CD14-positive monocyte (primary cell): Measurements from ENCODE around the gene CPNE4. TPM values are rescaled to one million over a fixed set of nuclear protein-coding genes. Genes with fewer than 3 reads are reported as not detected.

Source experiments
- DNase-seq, 3 donors: peaks; one replicate each; pipeline ENCODE4 v3.0.0-alpha.2; 2011 to 2022
- H2AFZ ChIP-seq: 2 replicates; pipeline ENCODE4 v1.6.0; 2012; ENCODE audit warnings: mild to moderate bottlenecking, low read depth, low read length, inconsistent platforms; ENCODE audit not compliant: insufficient read depth, poor library complexity, severe bottlenecking
- H3K27ac ChIP-seq, 2 donors: 1 replicate in 1 of 2; 2 replicates in 1 of 2; pipeline ENCODE4 v1.5.1; 2012 to 2013; ENCODE audit warnings: low read length in 2 of 2, control low read depth in 1 of 2, inconsistent platforms in 1 of 2, low read depth in 1 of 2, mild to moderate bottlenecking in 1 of 2
- H3K27me3 ChIP-seq, 2 donors: one replicate each; pipeline versions ENCODE4 v1.6.0 to v1.6.1; 2011 to 2013; ENCODE audit warnings: low read length in 2 of 2; ENCODE audit not compliant: control insufficient read depth in 2 of 2, insufficient read depth in 2 of 2
- H3K36me3 ChIP-seq, 2 donors: replicated peaks in 1 of 2; 1 replicate in 1 of 2; 2 replicates in 1 of 2; pipeline versions ENCODE4 v1.5.1 to v1.6.1; 2012 to 2013; ENCODE audit warnings: low read length in 2 of 2, control low read depth in 1 of 2, inconsistent platforms in 1 of 2, mild to moderate bottlenecking in 1 of 2; ENCODE audit not compliant: insufficient read depth in 2 of 2, control insufficient read depth in 1 of 2
- H3K4me1 ChIP-seq, 2 donors: 1 replicate in 1 of 2; 2 replicates in 1 of 2; pipeline versions ENCODE4 v1.5.1 to v1.6.1; 2012 to 2013; ENCODE audit warnings: low read length in 2 of 2, control low read depth in 1 of 2, inconsistent platforms in 1 of 2, mild to moderate bottlenecking in 1 of 2, moderate library complexity in 1 of 2; ENCODE audit not compliant: insufficient read depth in 2 of 2, control insufficient read depth in 1 of 2
- H3K4me2 ChIP-seq: replicated peaks from 2 replicates; pipeline ENCODE3; 2012; ENCODE audit warnings: low read length, moderate library complexity, mild to moderate bottlenecking; ENCODE audit not compliant: poor library complexity, severe bottlenecking; ENCODE audit errors: extremely low read depth
- H3K4me3 ChIP-seq, 3 experiments: fragments of 200-600 bp in 1 of 3; sonication (generic) in 1 of 3; replicated peaks in 1 of 3; 1 replicate in 2 of 3; 2 replicates in 1 of 3; pipeline ENCODE4 v1.5.1; 2011 to 2013; ENCODE audit warnings: low read length in 3 of 3, mild to moderate bottlenecking in 3 of 3, control low read depth in 2 of 3, low read depth in 2 of 3, inconsistent platforms in 1 of 3, moderate library complexity in 1 of 3
- H3K79me2 ChIP-seq: 2 replicates; pipeline ENCODE4 v1.6.0; 2012; ENCODE audit warnings: mild to moderate bottlenecking, control low read depth, inconsistent platforms, low read length, moderate library complexity; ENCODE audit not compliant: insufficient read depth
- H3K9ac ChIP-seq: 2 replicates; pipeline ENCODE4 v1.6.0; 2017; ENCODE audit warnings: low read length, mild to moderate bottlenecking; ENCODE audit not compliant: insufficient read depth, poor library complexity, severe bottlenecking
- H3K9me3 ChIP-seq, 2 donors: replicated peaks in 1 of 2; 1 replicate in 1 of 2; 2 replicates in 1 of 2; pipeline versions ENCODE4 v1.5.1 to v1.6.1; 2012 to 2013; ENCODE audit warnings: low read length in 2 of 2, control low read depth in 1 of 2; ENCODE audit not compliant: control insufficient read depth in 1 of 2, insufficient read depth in 1 of 2
- H4K20me1 ChIP-seq: 2 replicates; pipeline ENCODE4 v1.6.0; 2012; ENCODE audit warnings: mild to moderate bottlenecking, low read length, control low read depth, moderate library complexity; ENCODE audit not compliant: insufficient read depth
- H3K27ac Mint-ChIP-seq, 7 donors: one replicate each; pipeline ENCODE4 v1.8.0; 2020; ENCODE audit warnings: mild to moderate bottlenecking in 7 of 7, mixed read lengths in 7 of 7, moderate library complexity in 6 of 7, inconsistent platforms in 2 of 7
- H3K27me3 Mint-ChIP-seq, 3 donors: one replicate each; pipeline ENCODE4 v1.8.0; 2021 to 2022; ENCODE audit warnings: low read depth in 3 of 3, mild to moderate bottlenecking in 3 of 3, mixed read lengths in 3 of 3, moderate library complexity in 3 of 3, inconsistent platforms in 1 of 3
- H3K36me3 Mint-ChIP-seq, 2 donors: one replicate each; pipeline ENCODE4 v1.8.0; 2020; ENCODE audit warnings: mixed read lengths in 2 of 2, inconsistent platforms in 1 of 2, mild to moderate bottlenecking in 1 of 2
- H3K4me1 Mint-ChIP-seq: one replicate; pipeline ENCODE4 v1.8.0; 2020; ENCODE audit warnings: mild to moderate bottlenecking, mixed read lengths
- H3K4me3 Mint-ChIP-seq, 2 donors: one replicate each; pipeline ENCODE4 v1.8.0; 2020; ENCODE audit warnings: mild to moderate bottlenecking in 2 of 2, mixed read lengths in 2 of 2, moderate library complexity in 1 of 2
- H3K9me3 Mint-ChIP-seq, 7 donors: one replicate each; pipeline ENCODE4 v1.8.0; 2020 to 2022; ENCODE audit warnings: mixed read lengths in 7 of 7, mild to moderate bottlenecking in 6 of 7, moderate library complexity in 6 of 7, inconsistent platforms in 2 of 7
- CTCF ChIP-seq: fragments of 200-600 bp; IDR thresholded peaks from one replicate; pipeline ENCODE4 v1.8.0; 2022; ENCODE audit warnings: antibody characterized with exemption, mild to moderate bottlenecking
- WGBS: methylation state at CpG from one replicate; pipeline ENCODE4 v1.1.5; 2013; ENCODE audit warnings: missing lambda C conversion rate; ENCODE audit not compliant: insufficient coverage; 5-methylcytosine and 5-hydroxymethylcytosine counted together
- intact Hi-C, 2 donors: fragments of 100-400 bp; cut with micrococcal nuclease; formaldehyde crosslinking; loops; one replicate each; pipeline versions ENCODE4 v1.15.0 to v1.15.1; 2023
- polyA plus RNA-seq, 3 donors: library from polyadenylated mRNA; depleted of rRNA in 1 of 3; unstranded in 2 of 3; stranded (reverse) in 1 of 3; fragments of 300-500 nt in 2 of 3; fragments of >200 nt in 1 of 3; fragmentation: Illumina TruSeq in 2 of 3; gene quantifications; 1 replicate in 2 of 3; 2 replicates in 1 of 3; pipeline ENCODE4 v1.2.3, GENCODE V29; 2012 to 2021

The CPNE4 gene
- polyA plus RNA-seq, 3 donors, result not detected

- Mint-ChIP-seq H3K9me3 (no peaks in the 10 kb centered on the region), H3K36me3 (no peaks in the 10 kb centered on the region)
These were observed 133.9 kb downstream of the CPNE4 start for GRCh38 chr3:131900891-131901290.

GRCh38 chr3:131899021-131899420 is 135.8 kb downstream of the CPNE4 start:
- Mint-ChIP-seq H3K9me3 (no peaks in the 10 kb centered on the region), H3K36me3 (no peaks in the 10 kb centered on the region), H3K4me1 (no peaks in the 10 kb centered on the region), H3K27ac (no peak overlapping the region), H3K4me3 (no peak overlapping the region), H3K27me3 (peaks cover 0 to 10% (median 4%) of the 10 kb centered on the region in 3 donors)
- WGBS, result 41% methylated on average over 3 of the region's 5 CpGs
- no peaks in the 10 kb centered on the region for H3K79me2 ChIP-seq
- H3K9ac ChIP-seq, result no peak overlapping the region
- no peaks in the 10 kb centered on the region for H3K36me3 ChIP-seq
- no peak overlapping the region for H3K4me3 ChIP-seq
- no peaks in the 10 kb centered on the region for H3K4me1 ChIP-seq
- no peaks in the 10 kb centered on the region for H3K27me3 ChIP-seq
- no peak for DNase-seq
- H4K20me1 ChIP-seq, result no peaks in the 10 kb centered on the region
- no peak overlapping the region for H3K27ac ChIP-seq
- H2AFZ ChIP-seq, result no peak overlapping the region
- no peak for TF ChIP-seq CTCF
- no peak overlapping the region for H3K4me2 ChIP-seq
- intact Hi-C loops, result no loop called here
- H3K9me3 ChIP-seq, result no peaks in the 10 kb centered on the region

More at GRCh38 chr3:131900891-131901290, 133.9 kb downstream of the CPNE4 start:
- no peak for TF ChIP-seq CTCF
- Histone ChIP-seq H3K9ac (no peak overlapping the region), H3K27ac (no peak overlapping the region), H3K27me3 (no peaks in the 10 kb centered on the region), H3K36me3 (no peaks in the 10 kb centered on the region), H3K4me2 (no peak overlapping the region), H3K79me2 (no peaks in the 10 kb centered on the region), H4K20me1 (no peaks in the 10 kb centered on the region), H3K4me1 (no peaks in the 10 kb centered on the region), H3K4me3 (no peak overlapping the region), H3K9me3 (no peaks in the 10 kb centered on the region), H2AFZ (no peak overlapping the region)
- intact Hi-C loops, result no loop called here
- Mint-ChIP-seq H3K27me3 (peaks cover 0 to 5% (median 1%) of the 10 kb centered on the region in 3 donors), H3K27ac (no peak overlapping the region), H3K4me1 (no peaks in the 10 kb centered on the region), H3K4me3 (no peak overlapping the region)
- no peak for DNase-seq
- WGBS, result no CpG with 5 or more reads among the region's 1 CpG
